Femur (tissue), 1 donor: Measurements from ENCODE around the gene SCO2.

Experiments used
- DNase-seq: peaks from one replicate; pipeline ENCODE4 v3.0.0-alpha.2; 2017

Gene SCO2

GRCh38 chr22:50518606-50519005 lies 6.8 kb downstream of the SCO2 start:
- no peak for DNase-seq

- no peak for DNase-seq
Measured at GRCh38 chr22:50517495-50518260, 7.7 kb downstream of the SCO2 start.

- DNase-seq = no peak
Measured at GRCh38 chr22:50516891-50517290, 8.5 kb downstream of the SCO2 start.

GRCh38 chr22:50516068-50516467 lies 9.3 kb downstream of the SCO2 start:
- no peak for DNase-seq

GRCh38 chr22:50513175-50513574 lies 12.2 kb downstream of the SCO2 start:
- DNase-seq = no peak

- DNase-seq = no peak
Measured at GRCh38 chr22:50508897-50509296, 16.5 kb downstream of the SCO2 start.

GRCh38 chr22:50507991-50508884 lies 17.2 kb downstream of the SCO2 start, which contains the start of gene NCAPH2:
Gene NCAPH2 (plus strand): TSS chr22:50508224. CDS start chr22:50508338, 114 bp downstream.
- peak; percentile 99 for DNase-seq

GRCh38 chr22:50507421-50507990 lies 17.9 kb downstream of the SCO2 start, which contains the start of gene LMF2:
Gene LMF2 (minus strand): TSS chr22:50507702. CDS start chr22:50507675, 27 bp downstream.
- no peak for DNase-seq

GRCh38 chr22:50506611-50507420 lies 18.6 kb downstream of the SCO2 start:
- no peak for DNase-seq

- DNase-seq = no peak
Measured at GRCh38 chr22:50505776-50506610, 19.4 kb downstream of the SCO2 start.

- no peak for DNase-seq
Measured at GRCh38 chr22:50505276-50505775, 20.1 kb downstream of the SCO2 start.

- peak; percentile 28 for DNase-seq
Measured at GRCh38 chr22:50504369-50505211, 20.8 kb downstream of the SCO2 start.

GRCh38 chr22:50503475-50504145 lies 21.8 kb downstream of the SCO2 start:
- DNase-seq = peak; percentile 20

GRCh38 chr22:50502628-50503474 lies 22.5 kb downstream of the SCO2 start:
- DNase-seq = no peak

GRCh38 chr22:50502096-50502495 lies 23.3 kb downstream of the SCO2 start:
- DNase-seq = no peak

- DNase-seq = no peak
Measured at GRCh38 chr22:50500452-50500851, 24.9 kb downstream of the SCO2 start.

- peak; percentile 53 for DNase-seq
Measured at GRCh38 chr22:50498322-50498890, 27.0 kb downstream of the SCO2 start.

- DNase-seq = no peak
Measured at GRCh38 chr22:50497093-50497492, 28.3 kb downstream of the SCO2 start.
